SK-N-SH treated with all-trans-retinoic acid at 6 μM for 48 hours (cell line): ENCODE data around the gene LRGUK.

Experiments
- ATAC-seq: fragments of 200-7000 bp; cut with Tn5 transposase; 3 replicates; pipeline ENCODE4 v1.9.1; 2020; ENCODE audit warnings: mild to moderate bottlenecking, moderate library complexity
- ARNTL ChIP-seq: fragments of 450-650 bp; formaldehyde crosslinking; IDR thresholded peaks from 2 replicates; pipeline ENCODE4 v1.5.0; 2020; ENCODE audit warnings: low read depth, mild to moderate bottlenecking, moderate library complexity, borderline replicate concordance
- BACH2 ChIP-seq: fragments of 250-450 bp; sonication (Bioruptor Pico); IDR thresholded peaks from 2 replicates; pipeline ENCODE4 v1.9.0; 2021; ENCODE audit warnings: mild to moderate bottlenecking, borderline replicate concordance
- CSDC2 ChIP-seq: fragments of 250-450 bp; sonication (Bioruptor Pico); IDR thresholded peaks from 2 replicates; pipeline ENCODE4 v1.5.0; 2020; ENCODE audit warnings: mild to moderate bottlenecking, moderate library complexity
- GLIS3 ChIP-seq: fragments of 250-450 bp; sonication (Bioruptor Pico); IDR thresholded peaks from 2 replicates; pipeline ENCODE4 v1.5.0; 2020; ENCODE audit warnings: mild to moderate bottlenecking, moderate library complexity
- ISL1 ChIP-seq: fragments of 250-450 bp; sonication (Bioruptor Pico); IDR thresholded peaks from 2 replicates; pipeline ENCODE4 v2.1.2; 2022; ENCODE audit warnings: mild to moderate bottlenecking, moderate library complexity
- OSR1 ChIP-seq: fragments of 250-450 bp; sonication (Bioruptor Pico); IDR thresholded peaks from 2 replicates; pipeline ENCODE4 v1.8.0; 2022; ENCODE audit warnings: moderate library complexity, mild to moderate bottlenecking, inconsistent platforms
- RARB ChIP-seq: fragments of 250-450 bp; sonication (Bioruptor Pico); IDR thresholded peaks from 2 replicates; pipeline ENCODE4 v1.8.0; 2021; ENCODE audit warnings: mild to moderate bottlenecking, moderate library complexity
- SNAI2 ChIP-seq: fragments of 250-450 bp; sonication (Bioruptor Pico); IDR thresholded peaks from 2 replicates; pipeline ENCODE4 v1.5.0; 2020; ENCODE audit warnings: mild to moderate bottlenecking, moderate library complexity
- TCF4 ChIP-seq: fragments of 250-450 bp; sonication (Bioruptor Pico); IDR thresholded peaks from 2 replicates; pipeline ENCODE4 v1.8.0; 2021; ENCODE audit warnings: mild to moderate bottlenecking, moderate library complexity, borderline replicate concordance
- ZC3H10 ChIP-seq: fragments of 250-450 bp; sonication (Bioruptor Pico); IDR thresholded peaks from 2 replicates; pipeline ENCODE4 v1.5.1; 2021; ENCODE audit warnings: mild to moderate bottlenecking, moderate library complexity
- ZFP3 ChIP-seq: fragments of 250-450 bp; sonication (Bioruptor Pico); IDR thresholded peaks from 2 replicates; pipeline ENCODE4 v1.5.0; 2020; ENCODE audit warnings: mild to moderate bottlenecking, moderate library complexity
- ZNF565 ChIP-seq: fragments of 450-650 bp; formaldehyde crosslinking; conservative IDR thresholded peaks from 2 replicates; pipeline ENCODE4 v1.5.0; 2020; ENCODE audit warnings: low read depth, mild to moderate bottlenecking, moderate library complexity
- ZNF70 ChIP-seq: fragments of 450-650 bp; formaldehyde crosslinking; IDR thresholded peaks from 2 replicates; pipeline ENCODE4 v1.5.0; 2020; ENCODE audit warnings: mild to moderate bottlenecking, moderate library complexity
- ZNF8 ChIP-seq: fragments of 450-650 bp; formaldehyde crosslinking; IDR thresholded peaks from 2 replicates; pipeline ENCODE4 v1.5.0; 2020; ENCODE audit warnings: mild to moderate bottlenecking, moderate library complexity
- TF ChIP-seq, protein P1 (sequence below): fragments of 250-450 bp; sonication (Bioruptor Pico); IDR thresholded peaks from 2 replicates; pipeline ENCODE4 v1.8.0; 2020; ENCODE audit warnings: mild to moderate bottlenecking, moderate library complexity, borderline replicate concordance
- TF ChIP-seq, protein P2 (sequence below): fragments of 250-450 bp; sonication (Bioruptor Pico); IDR thresholded peaks from 2 replicates; pipeline ENCODE4 v1.8.0; 2021; ENCODE audit warnings: low read depth, mild to moderate bottlenecking, moderate library complexity, borderline replicate concordance
- TF ChIP-seq, protein P3 (sequence below): fragments of 250-450 bp; sonication (Bioruptor Pico); IDR thresholded peaks from 2 replicates; pipeline ENCODE4 v1.5.1; 2020; ENCODE audit warnings: low read depth, mild to moderate bottlenecking, moderate library complexity
- TF ChIP-seq, protein P4 (sequence below): fragments of 250-450 bp; sonication (Bioruptor Pico); IDR thresholded peaks from 2 replicates; pipeline ENCODE4 v1.5.0; 2020; ENCODE audit warnings: mild to moderate bottlenecking, moderate library complexity
- TF ChIP-seq, protein P5 (sequence below): fragments of 250-450 bp; sonication (Bioruptor Pico); IDR thresholded peaks from 2 replicates; pipeline ENCODE4 v1.5.1; 2021; ENCODE audit warnings: mild to moderate bottlenecking, moderate library complexity

LRGUK gene

DNA sequence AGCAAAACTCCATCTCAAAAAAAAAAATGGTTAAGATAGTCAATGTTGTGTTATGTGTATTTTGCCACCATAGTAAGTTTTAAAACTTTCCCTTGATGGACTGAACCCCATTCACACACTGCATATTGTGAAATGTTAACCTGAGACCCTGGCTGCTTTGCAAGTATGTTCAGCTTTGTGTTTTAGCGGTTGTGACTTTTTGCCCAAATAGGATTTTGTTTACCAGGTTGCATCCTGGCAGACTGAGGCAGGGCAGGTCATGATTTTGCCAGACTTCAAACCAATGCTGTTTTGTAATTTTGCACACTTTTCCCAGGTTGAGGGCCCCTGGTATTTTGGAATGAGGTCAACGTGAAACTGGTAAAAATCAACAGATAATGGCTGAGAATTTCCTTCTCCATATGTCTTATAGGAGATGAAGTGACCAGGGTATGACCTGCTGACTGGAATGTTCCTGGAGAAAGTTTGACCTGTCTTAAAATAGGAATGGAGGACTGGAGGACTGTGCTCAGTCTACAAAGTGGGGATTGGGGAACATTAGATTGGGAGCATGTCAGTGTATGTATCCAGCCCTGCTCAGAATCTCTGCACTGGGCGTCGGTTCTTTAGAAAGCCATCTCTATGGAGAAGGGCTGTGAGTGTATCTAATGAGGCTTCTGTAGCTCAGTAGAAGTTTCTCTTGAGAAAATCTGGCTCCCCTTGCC, 76.2 kb downstream of the LRGUK start (continued):
- TF ChIP-seq, protein P1, sequence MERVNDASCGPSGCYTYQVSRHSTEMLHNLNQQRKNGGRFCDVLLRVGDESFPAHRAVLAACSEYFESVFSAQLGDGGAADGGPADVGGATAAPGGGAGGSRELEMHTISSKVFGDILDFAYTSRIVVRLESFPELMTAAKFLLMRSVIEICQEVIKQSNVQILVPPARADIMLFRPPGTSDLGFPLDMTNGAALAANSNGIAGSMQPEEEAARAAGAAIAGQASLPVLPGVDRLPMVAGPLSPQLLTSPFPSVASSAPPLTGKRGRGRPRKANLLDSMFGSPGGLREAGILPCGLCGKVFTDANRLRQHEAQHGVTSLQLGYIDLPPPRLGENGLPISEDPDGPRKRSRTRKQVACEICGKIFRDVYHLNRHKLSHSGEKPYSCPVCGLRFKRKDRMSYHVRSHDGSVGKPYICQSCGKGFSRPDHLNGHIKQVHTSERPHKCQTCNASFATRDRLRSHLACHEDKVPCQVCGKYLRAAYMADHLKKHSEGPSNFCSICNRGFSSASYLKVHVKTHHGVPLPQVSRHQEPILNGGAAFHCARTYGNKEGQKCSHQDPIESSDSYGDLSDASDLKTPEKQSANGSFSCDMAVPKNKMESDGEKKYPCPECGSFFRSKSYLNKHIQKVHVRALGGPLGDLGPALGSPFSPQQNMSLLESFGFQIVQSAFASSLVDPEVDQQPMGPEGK (CRISPR knock-in tag): no peak
- TF ChIP-seq RARB (CRISPR knock-in tag): no peak

DNA sequence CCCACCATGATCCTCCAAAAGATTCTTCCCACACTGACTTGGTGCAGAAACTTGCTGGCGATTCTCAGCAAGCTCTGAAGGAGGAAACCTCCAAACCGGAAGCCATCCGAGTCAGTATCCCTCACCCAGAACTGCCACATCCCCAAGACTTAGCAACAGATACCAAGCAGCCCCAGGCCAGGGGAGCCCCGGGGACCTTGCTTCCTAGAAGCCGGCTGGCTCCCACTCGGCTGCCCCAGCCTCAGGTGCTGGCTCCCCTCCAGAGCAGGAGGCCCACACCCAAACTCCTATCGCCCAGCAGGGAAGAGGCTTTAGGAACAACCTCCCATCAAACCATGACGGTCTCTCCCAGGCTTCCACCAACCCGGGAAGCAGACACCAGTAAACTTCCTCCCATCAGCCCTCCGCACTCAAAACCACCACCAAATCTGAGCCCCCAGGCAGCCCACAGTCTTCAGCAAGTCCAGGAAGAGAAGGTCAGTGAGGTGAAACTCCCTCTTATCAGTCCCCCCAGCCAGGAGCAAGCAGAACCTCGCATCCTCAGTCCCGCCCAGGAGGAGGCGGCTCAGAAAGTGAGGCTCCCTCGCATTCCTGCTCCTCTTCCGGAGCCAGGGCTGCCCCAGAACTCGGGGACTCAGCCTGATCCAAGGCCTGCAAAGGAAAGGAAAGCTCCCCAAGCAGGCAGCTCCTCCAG, 82.3 kb downstream of the LRGUK start:
- TF ChIP-seq, protein P2, sequence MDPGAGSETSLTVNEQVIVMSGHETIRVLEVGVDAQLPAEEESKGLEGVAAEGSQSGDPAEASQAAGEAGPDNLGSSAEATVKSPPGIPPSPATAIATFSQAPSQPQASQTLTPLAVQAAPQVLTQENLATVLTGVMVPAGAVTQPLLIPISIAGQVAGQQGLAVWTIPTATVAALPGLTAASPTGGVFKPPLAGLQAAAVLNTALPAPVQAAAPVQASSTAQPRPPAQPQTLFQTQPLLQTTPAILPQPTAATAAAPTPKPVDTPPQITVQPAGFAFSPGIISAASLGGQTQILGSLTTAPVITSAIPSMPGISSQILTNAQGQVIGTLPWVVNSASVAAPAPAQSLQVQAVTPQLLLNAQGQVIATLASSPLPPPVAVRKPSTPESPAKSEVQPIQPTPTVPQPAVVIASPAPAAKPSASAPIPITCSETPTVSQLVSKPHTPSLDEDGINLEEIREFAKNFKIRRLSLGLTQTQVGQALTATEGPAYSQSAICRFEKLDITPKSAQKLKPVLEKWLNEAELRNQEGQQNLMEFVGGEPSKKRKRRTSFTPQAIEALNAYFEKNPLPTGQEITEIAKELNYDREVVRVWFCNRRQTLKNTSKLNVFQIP (CRISPR knock-in tag): no peak
- TF ChIP-seq ZC3H10 (CRISPR knock-in tag) (no peak), ARNTL (CRISPR knock-in tag) (no peak), CSDC2 (CRISPR knock-in tag) (no peak), GLIS3 (CRISPR knock-in tag) (no peak), ZNF70 (no peak), ZNF565 (CRISPR knock-in tag) (no peak), TCF4 (CRISPR knock-in tag) (no peak), SNAI2 (CRISPR knock-in tag) (no peak), ISL1 (CRISPR knock-in tag) (no peak), OSR1 (CRISPR knock-in tag) (no peak), ZFP3 (no peak), RARB (CRISPR knock-in tag) (no peak), ZNF8 (CRISPR knock-in tag) (no peak), BACH2 (CRISPR knock-in tag) (no peak)
- TF ChIP-seq, protein P3, sequence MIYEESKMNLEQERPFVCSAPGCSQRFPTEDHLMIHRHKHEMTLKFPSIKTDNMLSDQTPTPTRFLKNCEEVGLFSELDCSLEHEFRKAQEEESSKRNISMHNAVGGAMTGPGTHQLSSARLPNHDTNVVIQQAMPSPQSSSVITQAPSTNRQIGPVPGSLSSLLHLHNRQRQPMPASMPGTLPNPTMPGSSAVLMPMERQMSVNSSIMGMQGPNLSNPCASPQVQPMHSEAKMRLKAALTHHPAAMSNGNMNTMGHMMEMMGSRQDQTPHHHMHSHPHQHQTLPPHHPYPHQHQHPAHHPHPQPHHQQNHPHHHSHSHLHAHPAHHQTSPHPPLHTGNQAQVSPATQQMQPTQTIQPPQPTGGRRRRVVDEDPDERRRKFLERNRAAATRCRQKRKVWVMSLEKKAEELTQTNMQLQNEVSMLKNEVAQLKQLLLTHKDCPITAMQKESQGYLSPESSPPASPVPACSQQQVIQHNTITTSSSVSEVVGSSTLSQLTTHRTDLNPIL (CRISPR knock-in tag): no peak
- TF ChIP-seq, protein P1 (CRISPR knock-in tag): no peak
- TF ChIP-seq, protein P4, sequence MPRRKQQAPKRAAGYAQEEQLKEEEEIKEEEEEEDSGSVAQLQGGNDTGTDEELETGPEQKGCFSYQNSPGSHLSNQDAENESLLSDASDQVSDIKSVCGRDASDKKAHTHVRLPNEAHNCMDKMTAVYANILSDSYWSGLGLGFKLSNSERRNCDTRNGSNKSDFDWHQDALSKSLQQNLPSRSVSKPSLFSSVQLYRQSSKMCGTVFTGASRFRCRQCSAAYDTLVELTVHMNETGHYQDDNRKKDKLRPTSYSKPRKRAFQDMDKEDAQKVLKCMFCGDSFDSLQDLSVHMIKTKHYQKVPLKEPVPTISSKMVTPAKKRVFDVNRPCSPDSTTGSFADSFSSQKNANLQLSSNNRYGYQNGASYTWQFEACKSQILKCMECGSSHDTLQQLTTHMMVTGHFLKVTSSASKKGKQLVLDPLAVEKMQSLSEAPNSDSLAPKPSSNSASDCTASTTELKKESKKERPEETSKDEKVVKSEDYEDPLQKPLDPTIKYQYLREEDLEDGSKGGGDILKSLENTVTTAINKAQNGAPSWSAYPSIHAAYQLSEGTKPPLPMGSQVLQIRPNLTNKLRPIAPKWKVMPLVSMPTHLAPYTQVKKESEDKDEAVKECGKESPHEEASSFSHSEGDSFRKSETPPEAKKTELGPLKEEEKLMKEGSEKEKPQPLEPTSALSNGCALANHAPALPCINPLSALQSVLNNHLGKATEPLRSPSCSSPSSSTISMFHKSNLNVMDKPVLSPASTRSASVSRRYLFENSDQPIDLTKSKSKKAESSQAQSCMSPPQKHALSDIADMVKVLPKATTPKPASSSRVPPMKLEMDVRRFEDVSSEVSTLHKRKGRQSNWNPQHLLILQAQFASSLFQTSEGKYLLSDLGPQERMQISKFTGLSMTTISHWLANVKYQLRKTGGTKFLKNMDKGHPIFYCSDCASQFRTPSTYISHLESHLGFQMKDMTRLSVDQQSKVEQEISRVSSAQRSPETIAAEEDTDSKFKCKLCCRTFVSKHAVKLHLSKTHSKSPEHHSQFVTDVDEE: no peak
- TF ChIP-seq, protein P5, sequence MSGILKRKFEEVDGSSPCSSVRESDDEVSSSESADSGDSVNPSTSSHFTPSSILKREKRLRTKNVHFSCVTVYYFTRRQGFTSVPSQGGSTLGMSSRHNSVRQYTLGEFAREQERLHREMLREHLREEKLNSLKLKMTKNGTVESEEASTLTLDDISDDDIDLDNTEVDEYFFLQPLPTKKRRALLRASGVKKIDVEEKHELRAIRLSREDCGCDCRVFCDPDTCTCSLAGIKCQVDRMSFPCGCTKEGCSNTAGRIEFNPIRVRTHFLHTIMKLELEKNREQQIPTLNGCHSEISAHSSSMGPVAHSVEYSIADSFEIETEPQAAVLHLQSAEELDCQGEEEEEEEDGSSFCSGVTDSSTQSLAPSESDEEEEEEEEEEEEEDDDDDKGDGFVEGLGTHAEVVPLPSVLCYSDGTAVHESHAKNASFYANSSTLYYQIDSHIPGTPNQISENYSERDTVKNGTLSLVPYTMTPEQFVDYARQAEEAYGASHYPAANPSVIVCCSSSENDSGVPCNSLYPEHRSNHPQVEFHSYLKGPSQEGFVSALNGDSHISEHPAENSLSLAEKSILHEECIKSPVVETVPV (CRISPR knock-in tag): no peak
- ATAC-seq: no peak
